ENCODE data around the gene ZSWIM9.
"Not testable (repeated sequence)": the region's sequence is repeated elsewhere in the genome, so short reads cannot be mapped to it uniquely, and the experiment has no call there.

DNA sequence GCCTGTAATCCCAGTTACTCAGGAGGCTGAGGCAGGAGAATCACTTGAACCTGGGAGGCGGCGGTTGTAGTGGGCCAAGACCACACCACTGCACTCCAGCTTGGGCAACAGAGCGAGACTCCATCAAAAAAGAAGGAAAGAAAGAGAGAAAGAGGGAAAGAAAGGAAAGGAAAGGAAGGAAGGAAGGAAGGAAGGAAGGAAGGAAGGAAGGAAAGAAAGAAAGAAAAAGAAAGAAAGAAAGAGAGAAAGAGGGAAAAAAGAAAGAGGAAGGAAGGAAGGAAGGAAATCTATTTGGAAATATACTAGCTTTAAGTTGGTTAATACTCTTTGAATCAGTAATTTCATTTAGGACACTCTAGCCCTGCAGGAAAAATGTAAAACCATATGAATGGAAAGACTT, 50.3 kb downstream of the ZSWIM9 start:
- TF ChIP-seq, protein P1, sequence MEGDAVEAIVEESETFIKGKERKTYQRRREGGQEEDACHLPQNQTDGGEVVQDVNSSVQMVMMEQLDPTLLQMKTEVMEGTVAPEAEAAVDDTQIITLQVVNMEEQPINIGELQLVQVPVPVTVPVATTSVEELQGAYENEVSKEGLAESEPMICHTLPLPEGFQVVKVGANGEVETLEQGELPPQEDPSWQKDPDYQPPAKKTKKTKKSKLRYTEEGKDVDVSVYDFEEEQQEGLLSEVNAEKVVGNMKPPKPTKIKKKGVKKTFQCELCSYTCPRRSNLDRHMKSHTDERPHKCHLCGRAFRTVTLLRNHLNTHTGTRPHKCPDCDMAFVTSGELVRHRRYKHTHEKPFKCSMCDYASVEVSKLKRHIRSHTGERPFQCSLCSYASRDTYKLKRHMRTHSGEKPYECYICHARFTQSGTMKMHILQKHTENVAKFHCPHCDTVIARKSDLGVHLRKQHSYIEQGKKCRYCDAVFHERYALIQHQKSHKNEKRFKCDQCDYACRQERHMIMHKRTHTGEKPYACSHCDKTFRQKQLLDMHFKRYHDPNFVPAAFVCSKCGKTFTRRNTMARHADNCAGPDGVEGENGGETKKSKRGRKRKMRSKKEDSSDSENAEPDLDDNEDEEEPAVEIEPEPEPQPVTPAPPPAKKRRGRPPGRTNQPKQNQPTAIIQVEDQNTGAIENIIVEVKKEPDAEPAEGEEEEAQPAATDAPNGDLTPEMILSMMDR (conservative IDR thresholded peaks at IDR 0.05 in 1 of 2, IDR thresholded peaks at IDR 0.05 in 1 of 2; ENCODE audit: low read depth in 1 of 2, low read length in 2 of 2), result not testable (repeated sequence)
- not testable (repeated sequence) for TF ChIP-seq EZH2 (IDR thresholded peaks at IDR 0.05; ENCODE audit: low read length, missing control alignments)

All from fibroblast of lung (primary cell).